ENCODE results near the gene SCUBE1.

Gene SCUBE1

GRCh38 chr22:43174941-43175531 is 168.1 kb downstream of the SCUBE1 start:
- H3K27me3 Mint-ChIP-seq (ENCODE audit: low read depth, poor library complexity), result no peaks in the 10 kb centered on the region
- no peak for DNase-seq
- no peak overlapping the region for H3K4me3 Mint-ChIP-seq
- H3K27ac Mint-ChIP-seq, result no peak overlapping the region
- TF ChIP-seq, protein P1, sequence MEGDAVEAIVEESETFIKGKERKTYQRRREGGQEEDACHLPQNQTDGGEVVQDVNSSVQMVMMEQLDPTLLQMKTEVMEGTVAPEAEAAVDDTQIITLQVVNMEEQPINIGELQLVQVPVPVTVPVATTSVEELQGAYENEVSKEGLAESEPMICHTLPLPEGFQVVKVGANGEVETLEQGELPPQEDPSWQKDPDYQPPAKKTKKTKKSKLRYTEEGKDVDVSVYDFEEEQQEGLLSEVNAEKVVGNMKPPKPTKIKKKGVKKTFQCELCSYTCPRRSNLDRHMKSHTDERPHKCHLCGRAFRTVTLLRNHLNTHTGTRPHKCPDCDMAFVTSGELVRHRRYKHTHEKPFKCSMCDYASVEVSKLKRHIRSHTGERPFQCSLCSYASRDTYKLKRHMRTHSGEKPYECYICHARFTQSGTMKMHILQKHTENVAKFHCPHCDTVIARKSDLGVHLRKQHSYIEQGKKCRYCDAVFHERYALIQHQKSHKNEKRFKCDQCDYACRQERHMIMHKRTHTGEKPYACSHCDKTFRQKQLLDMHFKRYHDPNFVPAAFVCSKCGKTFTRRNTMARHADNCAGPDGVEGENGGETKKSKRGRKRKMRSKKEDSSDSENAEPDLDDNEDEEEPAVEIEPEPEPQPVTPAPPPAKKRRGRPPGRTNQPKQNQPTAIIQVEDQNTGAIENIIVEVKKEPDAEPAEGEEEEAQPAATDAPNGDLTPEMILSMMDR (IDR thresholded peaks at IDR 0.05), result no peak
- H3K4me1 Mint-ChIP-seq, result no peaks in the 10 kb centered on the region
- peaks cover 51% of the 10 kb centered on the region for H3K36me3 Mint-ChIP-seq (ENCODE audit: low read depth)
- H3K9me3 Mint-ChIP-seq, result no peaks in the 10 kb centered on the region

DNA sequence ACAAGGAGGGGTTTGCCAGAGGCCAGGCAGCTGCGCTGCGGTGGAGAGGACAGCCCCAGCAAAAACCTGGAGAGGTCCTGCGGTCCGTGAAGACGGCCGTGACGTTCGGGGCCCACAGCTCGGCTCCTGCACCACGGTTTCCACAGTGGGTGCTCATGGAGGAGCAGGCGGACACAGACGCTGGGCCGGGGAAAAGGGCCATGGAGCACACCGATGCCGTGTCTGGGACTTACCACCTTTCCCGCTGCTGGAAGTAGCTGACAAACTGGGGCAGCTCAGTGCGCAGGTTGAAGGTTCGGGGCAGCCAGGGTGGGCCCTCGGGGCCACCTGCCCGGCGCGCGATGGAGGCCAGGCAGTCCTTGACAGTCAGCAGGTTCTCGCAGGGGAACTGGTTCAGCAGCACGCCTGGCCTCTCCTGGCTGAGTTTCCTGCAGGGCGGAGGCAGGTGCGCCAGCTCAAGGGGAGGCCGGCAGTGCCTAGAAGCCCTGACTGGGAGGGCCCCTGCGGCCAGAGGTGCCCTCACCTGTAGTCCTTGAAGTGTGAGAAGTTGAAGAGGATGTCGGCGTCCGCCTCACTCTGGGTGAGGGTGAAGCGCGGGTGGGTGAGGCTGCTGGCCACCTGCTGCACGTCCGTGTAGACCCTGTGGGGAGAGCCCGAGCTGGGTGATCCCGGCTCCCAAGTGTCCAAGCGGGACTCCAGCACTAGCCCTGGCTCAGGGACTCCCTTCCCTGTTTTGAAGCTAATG is 169.0 kb downstream of the SCUBE1 start:
- Mint-ChIP-seq H3K27ac (no peak overlapping the region), H3K4me3 (no peak overlapping the region), H3K27me3 (ENCODE audit: low read depth, poor library complexity) (no peaks in the 10 kb centered on the region), H3K4me1 (no peaks in the 10 kb centered on the region), H3K36me3 (ENCODE audit: low read depth) (peaks cover 42% of the 10 kb centered on the region), H3K9me3 (no peaks in the 10 kb centered on the region)
- DNase-seq, result no peak
- TF ChIP-seq, protein P1 (IDR thresholded peaks at IDR 0.05), result no peak

- no peak for DNase-seq
- H3K27ac Mint-ChIP-seq, result no peak overlapping the region
- peaks cover 36% of the 10 kb centered on the region for H3K36me3 Mint-ChIP-seq (ENCODE audit: low read depth)
- TF ChIP-seq, protein P1 (IDR thresholded peaks at IDR 0.05), result no peak
- no peaks in the 10 kb centered on the region for H3K4me1 Mint-ChIP-seq
- H3K27me3 Mint-ChIP-seq (ENCODE audit: low read depth, poor library complexity), result no peaks in the 10 kb centered on the region
- H3K9me3 Mint-ChIP-seq, result no peaks in the 10 kb centered on the region
- H3K4me3 Mint-ChIP-seq, result no peak overlapping the region
Observed at GRCh38 chr22:43173566-43173965, 169.6 kb downstream of the SCUBE1 start.

DNA sequence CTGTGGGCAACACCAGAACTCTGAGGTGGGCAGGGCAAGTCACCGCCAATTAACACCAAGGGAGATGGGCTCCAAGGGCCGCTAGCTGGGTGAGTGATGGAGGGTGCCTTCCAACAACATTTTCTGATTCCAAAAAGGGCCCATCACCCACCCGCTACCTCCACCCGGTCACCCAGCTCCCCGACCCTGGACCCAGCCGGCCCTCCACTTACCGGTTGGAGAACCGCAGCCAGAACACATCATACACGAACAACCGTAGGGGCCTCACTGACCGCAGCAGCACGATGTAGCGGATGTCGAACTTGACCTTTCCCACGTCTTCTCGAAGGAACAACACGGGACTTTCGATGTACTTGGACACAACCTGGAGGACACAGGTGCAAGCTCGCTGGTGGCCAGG is 171.0 kb downstream of the SCUBE1 start:
- Mint-ChIP-seq H3K36me3 (ENCODE audit: low read depth) (peaks cover 29% of the 10 kb centered on the region), H3K4me1 (no peaks in the 10 kb centered on the region), H3K9me3 (no peaks in the 10 kb centered on the region), H3K4me3 (no peak overlapping the region), H3K27me3 (ENCODE audit: low read depth, poor library complexity) (no peaks in the 10 kb centered on the region), H3K27ac (no peak overlapping the region)
- no peak for DNase-seq
- TF ChIP-seq, protein P1 (IDR thresholded peaks at IDR 0.05), result no peak

DNA sequence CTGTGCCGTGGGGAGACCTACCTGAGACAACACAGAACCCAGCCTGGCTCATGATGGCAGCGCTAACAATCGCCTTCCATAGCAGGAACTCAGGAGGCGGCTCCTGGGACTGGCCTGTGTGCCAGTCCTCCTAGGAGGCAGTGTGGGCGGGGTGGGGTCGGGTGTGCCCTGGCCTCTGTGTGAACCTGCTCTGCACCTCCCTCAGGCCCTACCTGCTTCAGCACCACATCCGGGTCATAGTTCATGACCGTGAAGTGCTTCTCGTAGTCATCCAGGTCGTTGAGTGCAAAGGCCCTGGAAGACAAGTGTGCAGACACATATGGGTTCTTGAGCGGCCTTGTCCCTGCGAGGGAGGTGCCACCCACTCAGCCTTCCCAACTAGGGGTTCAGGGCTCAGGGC is 171.6 kb downstream of the SCUBE1 start:
- Mint-ChIP-seq H3K9me3 (no peaks in the 10 kb centered on the region), H3K4me1 (no peaks in the 10 kb centered on the region), H3K4me3 (no peak overlapping the region), H3K27ac (no peak overlapping the region), H3K36me3 (ENCODE audit: low read depth) (peaks cover 27% of the 10 kb centered on the region), H3K27me3 (ENCODE audit: low read depth, poor library complexity) (no peaks in the 10 kb centered on the region)
- TF ChIP-seq, protein P1 (IDR thresholded peaks at IDR 0.05), result no peak
- DNase-seq, result no peak

DNA sequence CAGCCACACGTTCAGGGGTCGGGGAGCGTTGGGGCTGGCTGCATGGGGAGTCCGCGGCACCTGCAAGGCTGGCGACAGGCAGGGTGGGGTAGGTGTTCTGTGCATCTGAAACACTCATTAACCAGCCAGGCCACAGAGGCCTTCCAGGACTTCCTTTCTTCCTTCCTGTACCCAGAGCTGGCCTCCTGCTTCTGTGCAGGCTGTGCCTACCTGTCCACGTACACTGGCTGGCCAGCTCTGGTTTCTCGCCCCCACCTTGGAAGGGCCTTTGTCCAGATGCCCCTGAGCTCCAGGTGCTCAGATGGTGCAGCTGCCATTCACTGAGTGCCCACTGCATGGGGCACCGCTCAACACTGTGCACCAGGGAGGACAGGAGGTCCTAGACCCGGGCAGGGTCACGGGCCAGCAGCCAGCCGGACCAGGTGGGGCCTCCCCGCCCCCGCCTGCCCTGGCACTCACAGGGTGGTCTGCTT is 172.1 kb downstream of the SCUBE1 start:
- Mint-ChIP-seq H3K4me3 (no peak overlapping the region), H3K4me1 (no peaks in the 10 kb centered on the region), H3K36me3 (ENCODE audit: low read depth) (peaks cover 27% of the 10 kb centered on the region), H3K9me3 (no peaks in the 10 kb centered on the region), H3K27me3 (ENCODE audit: low read depth, poor library complexity) (no peaks in the 10 kb centered on the region), H3K27ac (no peak overlapping the region)
- DNase-seq, result no peak
- TF ChIP-seq, protein P1 (IDR thresholded peaks at IDR 0.05), result no peak

Measured in nephron progenitor cell (in vitro differentiated cells).